ENCODE measurements around the gene USP15.
A peak's percentile ranks its signal among the peaks of the same experiment; 100 is the strongest.
"Not testable (repeated sequence)": the region's sequence is repeated elsewhere in the genome, so short reads cannot be mapped to it uniquely, and the experiment has no call there.

The USP15 gene

GRCh38 chr12:62438098-62438692 is 178.0 kb downstream of the USP15 start:
- in situ Hi-C loops (cut with MboI; ENCODE audit: low pct_unique_long_range_greater_than_20kb, low sequenced_read_pairs, unreplicated experiment) = loop anchor here (10.0 kb wide), 1 partner anchor 357 kb away; no protein-coding TSS in a partner anchor
- TF ChIP-seq CTCF (IDR thresholded peaks at IDR 0.05; ENCODE audit: extremely low read depth, insufficient read depth, missing control alignments) = peak; percentile 69
- DNase-seq (ENCODE audit: low spot score) = peak; percentile 53

- DNase-seq (ENCODE audit: low spot score) = no peak
- in situ Hi-C loops (cut with MboI; ENCODE audit: low pct_unique_long_range_greater_than_20kb, low sequenced_read_pairs, unreplicated experiment) = no loop called here
- no peak for TF ChIP-seq CTCF (IDR thresholded peaks at IDR 0.05; ENCODE audit: extremely low read depth, insufficient read depth, missing control alignments)
Measured at GRCh38 chr12:62446754-62447452, 186.7 kb downstream of the USP15 start.

- in situ Hi-C loops (cut with MboI; ENCODE audit: low pct_unique_long_range_greater_than_20kb, low sequenced_read_pairs, unreplicated experiment) = no loop called here
- no peak for TF ChIP-seq CTCF (IDR thresholded peaks at IDR 0.05; ENCODE audit: extremely low read depth, insufficient read depth, missing control alignments)
- no peak for DNase-seq (ENCODE audit: low spot score)
Measured at GRCh38 chr12:62448436-62448835, 188.2 kb downstream of the USP15 start.

GRCh38 chr12:62455429-62455828 is 195.2 kb downstream of the USP15 start:
- in situ Hi-C loops (cut with MboI; ENCODE audit: low pct_unique_long_range_greater_than_20kb, low sequenced_read_pairs, unreplicated experiment) = not testable (repeated sequence)

GRCh38 chr12:62458626-62459025 is 198.4 kb downstream of the USP15 start:
- in situ Hi-C loops (cut with MboI; ENCODE audit: low pct_unique_long_range_greater_than_20kb, low sequenced_read_pairs, unreplicated experiment) = no loop called here
- DNase-seq (ENCODE audit: low spot score) = no peak
- TF ChIP-seq CTCF (IDR thresholded peaks at IDR 0.05; ENCODE audit: extremely low read depth, insufficient read depth, missing control alignments) = no peak

More at GRCh38 chr12:62455429-62455828, 195.2 kb downstream of the USP15 start:
- not testable (repeated sequence) for DNase-seq (ENCODE audit: low spot score)

- in situ Hi-C loops (cut with MboI; ENCODE audit: low pct_unique_long_range_greater_than_20kb, low sequenced_read_pairs, unreplicated experiment) = no loop called here
- no peak for TF ChIP-seq CTCF (IDR thresholded peaks at IDR 0.05; ENCODE audit: extremely low read depth, insufficient read depth, missing control alignments)
- no peak for DNase-seq (ENCODE audit: low spot score)
Measured at GRCh38 chr12:62459976-62460375, 199.8 kb downstream of the USP15 start.

GRCh38 chr12:62461171-62461837 is 201.1 kb downstream of the USP15 start:
- in situ Hi-C loops (cut with MboI; ENCODE audit: low pct_unique_long_range_greater_than_20kb, low sequenced_read_pairs, unreplicated experiment); DNase-seq (ENCODE audit: low spot score): not testable (repeated sequence)

- DNase-seq (ENCODE audit: low spot score); in situ Hi-C loops (cut with MboI; ENCODE audit: low pct_unique_long_range_greater_than_20kb, low sequenced_read_pairs, unreplicated experiment): not testable (repeated sequence)
Measured at GRCh38 chr12:62463252-62463651, 203.0 kb downstream of the USP15 start.

All from GM13977 (cell line).